CD4-positive, alpha-beta memory T cell (primary cell): ENCODE measurements around the gene LRP2BP. TPM values are rescaled to one million over a fixed set of nuclear protein-coding genes. Genes with fewer than 3 reads are reported as not detected.
A peak's percentile ranks its signal among the peaks of the same experiment; 100 is the strongest.

Source experiments
- CTCF ChIA-PET: fragments of 350-600 bp; sonication (Branson Sonifier 250); formaldehyde crosslinking; loops from one replicate; lab custom pipeline; 2021; ENCODE audit warnings: inconsistent platforms; ENCODE audit not compliant: partially characterized antibody; lab: Charles Lee
- POLR2A ChIA-PET: fragments of 350-600 bp; sonication (Branson Sonifier 250); formaldehyde crosslinking; loops from one replicate; lab custom pipeline; 2021; ENCODE audit not compliant: partially characterized antibody; lab: Charles Lee
- DNase-seq, 5 donors: peaks; one replicate each; pipeline versions ENCODE4 v3.0.0 to v3.0.0-alpha.2; 2020 to 2022; ENCODE audit warnings: mixed read lengths in 1 of 5
- H3K27ac ChIP-seq: one replicate; pipeline ENCODE4 v1.7.0; 2013; ENCODE audit warnings: low read depth, low read length
- H3K27me3 ChIP-seq: 2 replicates; pipeline ENCODE4 v1.7.0; 2013; ENCODE audit warnings: mild to moderate bottlenecking, low read length, moderate library complexity; ENCODE audit not compliant: insufficient read depth
- H3K36me3 ChIP-seq: 2 replicates; pipeline ENCODE4 v1.7.0; 2013; ENCODE audit warnings: mild to moderate bottlenecking, low read length, moderate library complexity; ENCODE audit not compliant: insufficient read depth
- H3K4me1 ChIP-seq: 2 replicates; pipeline ENCODE4 v1.7.0; 2013; ENCODE audit warnings: mild to moderate bottlenecking, low read length, moderate library complexity; ENCODE audit not compliant: insufficient read depth
- H3K4me3 ChIP-seq, 2 donors: one replicate each; pipeline ENCODE4 v1.7.0; 2013; ENCODE audit warnings: low read length in 2 of 2, mild to moderate bottlenecking in 1 of 2
- H3K9me3 ChIP-seq, 2 donors: one replicate each; pipeline ENCODE4 v1.7.0; 2013; ENCODE audit warnings: low read length in 2 of 2, control low read depth in 1 of 2; ENCODE audit not compliant: control insufficient read depth in 1 of 2
- H3K27ac Mint-ChIP-seq, 7 donors: one replicate each; pipeline ENCODE4 v1.8.0; 2020 to 2021; ENCODE audit warnings: mixed read lengths in 7 of 7, mild to moderate bottlenecking in 6 of 7, inconsistent platforms in 3 of 7, moderate library complexity in 3 of 7
- H3K27me3 Mint-ChIP-seq, 2 donors: one replicate each; pipeline ENCODE4 v1.8.0; 2020 to 2021; ENCODE audit warnings: mixed read lengths in 2 of 2
- H3K36me3 Mint-ChIP-seq, 2 donors: one replicate each; pipeline ENCODE4 v1.8.0; 2020 to 2021; ENCODE audit warnings: mixed read lengths in 2 of 2, inconsistent platforms in 1 of 2, mild to moderate bottlenecking in 1 of 2
- H3K4me1 Mint-ChIP-seq, 4 donors: one replicate each; pipeline ENCODE4 v1.8.0; 2020 to 2021; ENCODE audit warnings: mixed read lengths in 4 of 4, mild to moderate bottlenecking in 1 of 4
- H3K4me3 Mint-ChIP-seq, 8 donors: one replicate each; pipeline ENCODE4 v1.8.0; 2020 to 2021; ENCODE audit warnings: mixed read lengths in 8 of 8, mild to moderate bottlenecking in 7 of 8, moderate library complexity in 6 of 8, inconsistent platforms in 3 of 8
- H3K9me3 Mint-ChIP-seq, 8 donors: one replicate each; pipeline ENCODE4 v1.8.0; 2020 to 2021; ENCODE audit warnings: mixed read lengths in 8 of 8, mild to moderate bottlenecking in 5 of 8, inconsistent platforms in 3 of 8, moderate library complexity in 1 of 8
- intact Hi-C: fragments of 100-400 bp; cut with micrococcal nuclease; formaldehyde crosslinking; loops from one replicate; pipeline ENCODE4 v1.15.1; 2023
- polyA plus RNA-seq, 2 donors: library from polyadenylated mRNA; unstranded; fragments of 300-500 nt; fragmentation: Illumina TruSeq; gene quantifications; one replicate each; pipeline ENCODE4 v1.2.3, GENCODE V29; 2021
- total RNA-seq, 2 experiments: library from RNA; stranded (reverse); gene quantifications; one replicate each; pipeline ENCODE4 v1.2.3, GENCODE V29; 2021

Gene LRP2BP
- total and polyA plus RNA-seq, 4 experiments from 2014 or later: 0.20 to 1.9 (median 1.9) TPM; not detected in 1

GRCh38 chr4:185343726-185344581 lies 51.8 kb downstream of the LRP2BP start:
- H3K27me3 ChIP-seq: no peaks in the 10 kb centered on the region
- intact Hi-C loops: no loop called here
- no peak overlapping the region for H3K27ac ChIP-seq
- ChIA-PET CTCF (no interaction called here), POLR2A (no interaction called here)
- H3K4me1 ChIP-seq: peaks cover 38% of the 10 kb centered on the region
- H3K9me3 Mint-ChIP-seq: peaks cover 0 to 3% (median 0%) of the 10 kb centered on the region in 8 donors
- H3K27me3 Mint-ChIP-seq: no peaks in the 10 kb centered on the region
- peak overlapping the region in 2 of 8 donors; percentile 44 to 61 for H3K4me3 Mint-ChIP-seq
- H3K27ac Mint-ChIP-seq: peak overlapping the region in 5 of 7 donors; percentile 43 to 85 (median 74)
- H3K9me3 ChIP-seq: no peaks in the 10 kb centered on the region
- H3K4me3 ChIP-seq: no peak overlapping the region
- no peak for DNase-seq
- peaks cover 39 to 56% (median 45%) of the 10 kb centered on the region in 4 donors for H3K4me1 Mint-ChIP-seq
- no peaks in the 10 kb centered on the region for H3K36me3 ChIP-seq
- H3K36me3 Mint-ChIP-seq: peaks cover 22 to 45% of the 10 kb centered on the region in 2 donors

DNA sequence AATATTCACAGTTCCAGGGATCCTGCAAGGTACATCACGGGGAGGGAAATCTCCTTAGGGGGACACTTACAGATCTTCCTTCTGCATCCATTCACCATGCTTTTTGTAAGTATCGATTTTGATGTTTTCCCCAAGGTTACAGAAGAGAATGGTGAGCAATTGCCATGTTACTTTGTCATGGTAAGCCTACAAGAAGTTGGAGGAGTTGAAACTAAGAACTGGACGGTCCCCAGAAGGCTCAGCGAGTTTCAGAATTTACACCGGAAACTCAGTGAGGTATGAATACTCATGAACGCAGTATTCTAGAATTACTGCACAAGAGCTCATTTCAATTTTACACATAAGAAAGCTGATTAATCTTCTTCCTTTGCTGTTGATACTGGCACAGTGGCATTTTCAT lies 53.9 kb downstream of the LRP2BP start:
- H3K36me3 ChIP-seq: no peaks in the 10 kb centered on the region
- Mint-ChIP-seq H3K36me3 (peaks cover 23 to 37% of the 10 kb centered on the region in 2 donors), H3K27ac (peak overlapping the region in 3 of 7 donors; percentile 14 to 28 (median 16)), H3K27me3 (no peaks in the 10 kb centered on the region), H3K4me1 (peaks cover 39 to 54% (median 45%) of the 10 kb centered on the region in 4 donors), H3K9me3 (peaks cover 0 to 4% (median 0%) of the 10 kb centered on the region in 8 donors), H3K4me3 (peak overlapping the region in 4 of 8 donors; percentile 18 to 70 (median 40))
- DNase-seq: no peak
- ChIA-PET CTCF (interaction anchor here (1.5 kb wide), 1 partner anchor 54 kb away, joined by 3 read pairs; the partner anchor contains the start of gene LRP2BP), POLR2A (interaction anchor here (1.8 kb wide), 1 partner anchor 54 kb away, joined by 4 read pairs; the partner anchor contains the start of genes ANKRD37 and LRP2BP)
- no peak overlapping the region for H3K27ac ChIP-seq
- peaks cover 38% of the 10 kb centered on the region for H3K4me1 ChIP-seq
- H3K4me3 ChIP-seq: no peak overlapping the region
- H3K27me3 ChIP-seq: no peaks in the 10 kb centered on the region
- intact Hi-C loops: no loop called here
- no peaks in the 10 kb centered on the region for H3K9me3 ChIP-seq

GRCh38 chr4:185341377-185341776 lies 54.3 kb downstream of the LRP2BP start:
- Mint-ChIP-seq H3K36me3 (peaks cover 21 to 35% of the 10 kb centered on the region in 2 donors), H3K27ac (peak overlapping the region in 1 of 7 donors; percentile 37), H3K9me3 (peaks cover 0 to 4% (median 0%) of the 10 kb centered on the region in 8 donors), H3K4me3 (no peak overlapping the region), H3K4me1 (peaks cover 39 to 51% (median 46%) of the 10 kb centered on the region in 4 donors), H3K27me3 (no peaks in the 10 kb centered on the region)
- intact Hi-C loops: no loop called here
- no peak overlapping the region for H3K27ac ChIP-seq
- H3K27me3 ChIP-seq: no peaks in the 10 kb centered on the region
- POLR2A ChIA-PET: interaction anchor here (1.8 kb wide), 1 partner anchor 55 kb away, joined by 4 read pairs; the partner anchor contains the start of genes ANKRD37 and LRP2BP
- H3K9me3 ChIP-seq: no peaks in the 10 kb centered on the region
- no peak for DNase-seq
- CTCF ChIA-PET: no interaction called here
- peaks cover 38% of the 10 kb centered on the region for H3K4me1 ChIP-seq
- H3K4me3 ChIP-seq: no peak overlapping the region
- no peaks in the 10 kb centered on the region for H3K36me3 ChIP-seq

GRCh38 chr4:185339941-185340340 lies 55.8 kb downstream of the LRP2BP start:
- H3K9me3 ChIP-seq: no peaks in the 10 kb centered on the region
- Mint-ChIP-seq H3K36me3 (peaks cover 20 to 43% of the 10 kb centered on the region in 2 donors), H3K4me3 (no peak overlapping the region), H3K4me1 (peaks cover 36 to 47% (median 43%) of the 10 kb centered on the region in 4 donors), H3K27me3 (no peaks in the 10 kb centered on the region), H3K9me3 (peaks cover 0 to 4% (median 0%) of the 10 kb centered on the region in 8 donors), H3K27ac (peak overlapping the region in 2 of 7 donors; percentile 38 to 79)
- intact Hi-C loops: no loop called here
- H3K36me3 ChIP-seq: no peaks in the 10 kb centered on the region
- ChIA-PET CTCF (no interaction called here), POLR2A (no interaction called here)
- H3K4me1 ChIP-seq: peaks cover 29% of the 10 kb centered on the region
- H3K27me3 ChIP-seq: no peaks in the 10 kb centered on the region
- no peak overlapping the region for H3K4me3 ChIP-seq
- no peak overlapping the region for H3K27ac ChIP-seq
- peak in 3 of 5 donors; percentile 2 to 19 (median 11) for DNase-seq

GRCh38 chr4:185335579-185335978 lies 60.1 kb downstream of the LRP2BP start:
- H3K27ac Mint-ChIP-seq: no peak overlapping the region
- ChIA-PET POLR2A (no interaction called here), CTCF (interaction anchor here (1.1 kb wide), 1 partner anchor 152 kb away, joined by 3 read pairs; no protein-coding TSS in a partner anchor)
- H3K27me3 ChIP-seq: no peaks in the 10 kb centered on the region
- no peaks in the 10 kb centered on the region for H3K27me3 Mint-ChIP-seq
- no peak overlapping the region for H3K4me3 ChIP-seq
- peaks cover 22 to 37% of the 10 kb centered on the region in 2 donors for H3K36me3 Mint-ChIP-seq
- H3K4me1 ChIP-seq: peaks cover 14% of the 10 kb centered on the region
- H3K36me3 ChIP-seq: no peaks in the 10 kb centered on the region
- H3K27ac ChIP-seq: no peak overlapping the region
- peaks cover 0 to 4% (median 0%) of the 10 kb centered on the region in 8 donors for H3K9me3 Mint-ChIP-seq
- no peak for DNase-seq
- H3K4me3 Mint-ChIP-seq: no peak overlapping the region
- H3K4me1 Mint-ChIP-seq: peaks cover 10 to 16% (median 14%) of the 10 kb centered on the region in 4 donors
- no peaks in the 10 kb centered on the region for H3K9me3 ChIP-seq
- intact Hi-C loops: no loop called here

- ChIA-PET CTCF (no interaction called here), POLR2A (no interaction called here)
- DNase-seq: no peak
- H3K4me1 Mint-ChIP-seq: peaks cover 0 to 5% (median 3%) of the 10 kb centered on the region in 4 donors
- no peaks in the 10 kb centered on the region for H3K9me3 ChIP-seq
- no peaks in the 10 kb centered on the region for H3K36me3 ChIP-seq
- H3K36me3 Mint-ChIP-seq: peaks cover 23 to 38% of the 10 kb centered on the region in 2 donors
- H3K4me3 ChIP-seq: no peak overlapping the region
- H3K4me1 ChIP-seq: peaks cover 3% of the 10 kb centered on the region
- H3K27ac ChIP-seq: no peak overlapping the region
- no peaks in the 10 kb centered on the region for H3K27me3 Mint-ChIP-seq
- H3K9me3 Mint-ChIP-seq: peaks cover 0 to 4% (median 0%) of the 10 kb centered on the region in 8 donors
- H3K27me3 ChIP-seq: no peaks in the 10 kb centered on the region
- intact Hi-C loops: no loop called here
- no peak overlapping the region for H3K4me3 Mint-ChIP-seq
- H3K27ac Mint-ChIP-seq: no peak overlapping the region
Observed at GRCh38 chr4:185334326-185334725, 61.4 kb downstream of the LRP2BP start.
